Posterior cingulate gyrus (tissue), 11 donors: ENCODE data around the gene DOCK11.
"Not testable (repeated sequence)": the region's sequence is repeated elsewhere in the genome, so short reads cannot be mapped to it uniquely, and the experiment has no call there.

Experiments
- DNase-seq, 10 donors: peaks; one replicate each; pipeline versions ENCODE4 v3.0.0 to v3.0.0-alpha.2; 2020 to 2021; ENCODE audit warnings: mixed read lengths in 3 of 10
- intact Hi-C: fragments of 100-400 bp; cut with DNase I; formaldehyde crosslinking; loops from one replicate; pipeline ENCODE4 v1.15.1; 2023

DOCK11 gene

GRCh38 chrX:118677318-118677717, 181.7 kb downstream of the DOCK11 start:
- DNase-seq: no peak
- intact Hi-C loops: no loop called here

- no peak for DNase-seq
- intact Hi-C loops: no loop called here
These were observed 183.7 kb downstream of the DOCK11 start for GRCh38 chrX:118679290-118679689.

GRCh38 chrX:118682258-118683014, 186.8 kb downstream of the DOCK11 start:
- no peak for DNase-seq
- intact Hi-C loops: no loop called here

- intact Hi-C loops: no loop called here
- no peak for DNase-seq
These were observed 189.8 kb downstream of the DOCK11 start for GRCh38 chrX:118685393-118685792.

- intact Hi-C loops: no loop called here
- no peak for DNase-seq
These were observed 193.3 kb downstream of the DOCK11 start for GRCh38 chrX:118688935-118689334.

- no peak for DNase-seq
- intact Hi-C loops: no loop called here
These were observed 198.2 kb downstream of the DOCK11 start for GRCh38 chrX:118693843-118694242.

- intact Hi-C loops: no loop called here
- no peak for DNase-seq
These were observed 199.0 kb downstream of the DOCK11 start for GRCh38 chrX:118694638-118695037.

GRCh38 chrX:118698516-118699170, 203.0 kb downstream of the DOCK11 start:
- intact Hi-C loops: no loop called here
- DNase-seq: no peak

- intact Hi-C loops: no loop called here
- DNase-seq: no peak
These were observed 207.1 kb downstream of the DOCK11 start for GRCh38 chrX:118702741-118703140.

GRCh38 chrX:118706681-118707080, 211.1 kb downstream of the DOCK11 start:
- intact Hi-C loops: no loop called here
- DNase-seq: no peak

- intact Hi-C loops: no loop called here
- no peak for DNase-seq
These were observed 218.9 kb downstream of the DOCK11 start for GRCh38 chrX:118714521-118714920.

- intact Hi-C loops: not testable (repeated sequence)
These were observed 220.3 kb downstream of the DOCK11 start for GRCh38 chrX:118715917-118716316.

GRCh38 chrX:118716833-118717232, 221.2 kb downstream of the DOCK11 start:
- intact Hi-C loops, DNase-seq: not testable (repeated sequence)

More at GRCh38 chrX:118715917-118716316, 220.3 kb downstream of the DOCK11 start:
- DNase-seq: not testable (repeated sequence)

GRCh38 chrX:118717678-118718391, 222.2 kb downstream of the DOCK11 start:
- intact Hi-C loops: no loop called here
- no peak for DNase-seq

GRCh38 chrX:118718737-118719136, 223.1 kb downstream of the DOCK11 start:
- DNase-seq: no peak

GRCh38 chrX:118720058-118720707, 224.6 kb downstream of the DOCK11 start:
- intact Hi-C loops: no loop called here

More at GRCh38 chrX:118718737-118719136, 223.1 kb downstream of the DOCK11 start:
- intact Hi-C loops: no loop called here

GRCh38 chrX:118723376-118723775, 227.8 kb downstream of the DOCK11 start:
- intact Hi-C loops: no loop called here
- DNase-seq: no peak

More at GRCh38 chrX:118720058-118720707, 224.6 kb downstream of the DOCK11 start:
- no peak for DNase-seq

GRCh38 chrX:118724365-118724764, 228.8 kb downstream of the DOCK11 start:
- no peak for DNase-seq
- intact Hi-C loops: no loop called here

- DNase-seq: no peak
- intact Hi-C loops: no loop called here
These were observed 229.2 kb downstream of the DOCK11 start for GRCh38 chrX:118724775-118725174.

- no peak for DNase-seq
- intact Hi-C loops: no loop called here
These were observed 230.8 kb downstream of the DOCK11 start for GRCh38 chrX:118726396-118726795.
